Suppressor macrophage (primary cell): ENCODE measurements around the gene SS18L1.

Source experiments
- DNase-seq, 4 experiments: peaks; one replicate each; pipeline ENCODE4 v3.0.0-alpha.2; 2020 to 2022

SS18L1 gene

GRCh38 chr20:62227977-62228958 is 84.7 kb downstream of the SS18L1 start:
- DNase-seq, result no peak

- no peak for DNase-seq
These were observed 85.5 kb downstream of the SS18L1 start for GRCh38 chr20:62228982-62229545.

GRCh38 chr20:62229667-62230066 is 86.1 kb downstream of the SS18L1 start:
- DNase-seq, result no peak

GRCh38 chr20:62230276-62230675 is 86.7 kb downstream of the SS18L1 start:
- no peak for DNase-seq

GRCh38 chr20:62230696-62231095 is 87.1 kb downstream of the SS18L1 start:
- no peak for DNase-seq

GRCh38 chr20:62231292-62231691 is 87.7 kb downstream of the SS18L1 start:
- no peak for DNase-seq
